ENCODE measurements around the gene PTPRG. TPM values are rescaled to one million over a fixed set of nuclear protein-coding genes. Genes with fewer than 3 reads are reported as not detected.

The PTPRG gene
- polyA plus RNA-seq, 1 donor (not counting 4 experiments of a cell fraction or from before 2014, with no cell fraction given): 12.1 TPM

- peak; percentile 68 for FAIRE-seq
- H3K27ac ChIP-seq (ENCODE audit: control insufficient read depth, insufficient read depth, low read length): no peak overlapping the region
- H3K4me2 ChIP-seq (ENCODE audit: control insufficient read depth, extremely low read depth, insufficient read depth, low read depth, low read length): peak overlapping the region; percentile 26
- no peak overlapping the region for H3K4me3 ChIP-seq (ENCODE audit: control insufficient read depth in 2 of 3, extremely low read depth in 1 of 3, insufficient read depth in 2 of 3, low read depth in 1 of 3, low read length in 3 of 3)
- no peaks in the 10 kb centered on the region for H3K27me3 ChIP-seq (ENCODE audit: control insufficient read depth, extremely low read depth, insufficient read depth, low read length)
- dilution Hi-C loops (cut with MboI; ENCODE audit: extremely low pct_ligation_motif_present, low sequenced_read_pairs): no loop called here
- H3K79me2 ChIP-seq (ENCODE audit: control insufficient read depth, insufficient read depth, low read length): no peaks in the 10 kb centered on the region
- H3K9me3 ChIP-seq (ENCODE audit: control insufficient read depth, low read depth, low read length): no peaks in the 10 kb centered on the region
- peaks cover 31% of the 10 kb centered on the region for H3K4me1 ChIP-seq (ENCODE audit: control insufficient read depth, extremely low read depth, insufficient read depth, low read length)
- no peaks in the 10 kb centered on the region for H3K9me1 ChIP-seq (ENCODE audit: control insufficient read depth, extremely low read depth, insufficient read depth, low read length)
- TF ChIP-seq CTCF (optimal IDR thresholded peaks at IDR 0.05 in 1 of 3, IDR thresholded peaks at IDR 0.05 in 1 of 3, conservative IDR thresholded peaks at IDR 0.05 in 1 of 3; ENCODE audit: extremely low read depth in 1 of 3, insufficient read depth in 2 of 3, low read length in 3 of 3): no peak
- no peak for TF ChIP-seq EZH2 (IDR thresholded peaks at IDR 0.05; ENCODE audit: low read length)
- no peaks in the 10 kb centered on the region for H3K36me3 ChIP-seq (ENCODE audit: control insufficient read depth in 2 of 2, extremely low read depth in 1 of 2, insufficient read depth in 2 of 2, low read length in 2 of 2)
- DNase-seq (ENCODE audit: low read depth, low spot score): no peak
- H2AFZ ChIP-seq (ENCODE audit: control insufficient read depth, low read length): no peak overlapping the region
- no peaks in the 10 kb centered on the region for H4K20me1 ChIP-seq (ENCODE audit: control insufficient read depth, extremely low read depth, insufficient read depth, low read length)
- H3K9ac ChIP-seq (ENCODE audit: control insufficient read depth, extremely low read depth, insufficient read depth, low read length): no peak overlapping the region
Observed at GRCh38 chr3:61979638-61980037, 418.3 kb downstream of the PTPRG start.

DNA sequence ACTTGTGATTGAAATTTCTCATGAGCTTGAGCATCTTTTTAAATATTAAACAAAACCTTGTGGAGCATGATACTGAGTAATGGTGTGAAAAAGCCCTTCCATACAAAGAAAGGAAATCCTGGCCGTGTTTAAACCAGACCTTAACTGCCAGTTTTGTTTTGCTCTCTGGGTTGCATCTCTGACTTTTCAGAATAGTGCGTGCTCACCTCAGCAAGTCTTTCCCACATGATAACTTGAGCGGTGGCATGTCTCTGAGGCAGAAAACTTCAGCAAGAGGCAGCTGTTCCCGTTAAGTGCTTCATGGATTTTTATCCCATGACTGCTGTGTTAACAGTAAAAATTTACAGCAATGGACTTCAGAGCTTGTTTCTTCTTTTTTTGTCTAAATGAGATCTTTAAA is 418.7 kb downstream of the PTPRG start:
- dilution Hi-C loops (cut with MboI; ENCODE audit: extremely low pct_ligation_motif_present, low sequenced_read_pairs): no loop called here
- Histone ChIP-seq H3K27me3 (ENCODE audit: control insufficient read depth, extremely low read depth, insufficient read depth, low read length) (no peaks in the 10 kb centered on the region), H3K9me3 (ENCODE audit: control insufficient read depth, low read depth, low read length) (no peaks in the 10 kb centered on the region), H2AFZ (ENCODE audit: control insufficient read depth, low read length) (no peak overlapping the region), H3K27ac (ENCODE audit: control insufficient read depth, insufficient read depth, low read length) (no peak overlapping the region), H3K79me2 (ENCODE audit: control insufficient read depth, insufficient read depth, low read length) (no peaks in the 10 kb centered on the region), H3K9ac (ENCODE audit: control insufficient read depth, extremely low read depth, insufficient read depth, low read length) (no peak overlapping the region), H3K4me3 (ENCODE audit: control insufficient read depth in 2 of 3, extremely low read depth in 1 of 3, insufficient read depth in 2 of 3, low read depth in 1 of 3, low read length in 3 of 3) (no peak overlapping the region), H3K4me2 (ENCODE audit: control insufficient read depth, extremely low read depth, insufficient read depth, low read depth, low read length) (peak overlapping the region; percentile 26), H3K4me1 (ENCODE audit: control insufficient read depth, extremely low read depth, insufficient read depth, low read length) (peaks cover 36% of the 10 kb centered on the region), H4K20me1 (ENCODE audit: control insufficient read depth, extremely low read depth, insufficient read depth, low read length) (no peaks in the 10 kb centered on the region), H3K9me1 (ENCODE audit: control insufficient read depth, extremely low read depth, insufficient read depth, low read length) (no peaks in the 10 kb centered on the region), H3K36me3 (ENCODE audit: control insufficient read depth in 2 of 2, extremely low read depth in 1 of 2, insufficient read depth in 2 of 2, low read length in 2 of 2) (no peaks in the 10 kb centered on the region)
- TF ChIP-seq EZH2 (IDR thresholded peaks at IDR 0.05; ENCODE audit: low read length) (no peak), CTCF (optimal IDR thresholded peaks at IDR 0.05 in 1 of 3, IDR thresholded peaks at IDR 0.05 in 1 of 3, conservative IDR thresholded peaks at IDR 0.05 in 1 of 3; ENCODE audit: extremely low read depth in 1 of 3, insufficient read depth in 2 of 3, low read length in 3 of 3) (no peak)
- no peak for FAIRE-seq
- no peak for DNase-seq (ENCODE audit: low read depth, low spot score)

Data from keratinocyte (primary cell).